Activated naive CD4-positive, alpha-beta T cell treated with anti-CD3 and anti-CD28 coated beads for 36 hours (primary cell): ENCODE results near the gene TSPAN12. TPM values are rescaled to one million over a fixed set of nuclear protein-coding genes. Genes with fewer than 3 reads are reported as not detected.
"Not testable (repeated sequence)": the region's sequence is repeated elsewhere in the genome, so short reads cannot be mapped to it uniquely, and the experiment has no call there.

Source experiments
- CTCF ChIA-PET: fragments of 350-600 bp; sonication (Branson Sonifier 250); formaldehyde crosslinking; loops from one replicate; lab custom pipeline; 2021; ENCODE audit warnings: antibody characterized with exemption; lab: Charles Lee
- DNase-seq: peaks from one replicate; pipeline ENCODE4 v3.0.0-alpha.2; 2020
- H3K27ac Mint-ChIP-seq: one replicate; pipeline ENCODE4 v1.8.0; 2021; ENCODE audit warnings: mild to moderate bottlenecking, mixed read lengths
- H3K27me3 Mint-ChIP-seq: one replicate; pipeline ENCODE4 v1.8.0; 2021; ENCODE audit warnings: low read depth, mixed read lengths
- H3K36me3 Mint-ChIP-seq: one replicate; pipeline ENCODE4 v1.8.0; 2021; ENCODE audit warnings: low read depth, mixed read lengths
- H3K4me1 Mint-ChIP-seq: one replicate; pipeline ENCODE4 v1.8.0; 2021; ENCODE audit warnings: low read depth, mixed read lengths
- H3K4me3 Mint-ChIP-seq: one replicate; pipeline ENCODE4 v1.8.0; 2021; ENCODE audit warnings: mild to moderate bottlenecking, moderate library complexity, mixed read lengths
- H3K9me3 Mint-ChIP-seq: one replicate; pipeline ENCODE4 v1.8.0; 2021; ENCODE audit warnings: mixed read lengths
- intact Hi-C: fragments of 100-400 bp; cut with micrococcal nuclease; formaldehyde crosslinking; loops from one replicate; pipeline ENCODE4 v1.15.1; 2023
- total RNA-seq, 2 experiments: library from RNA; stranded (reverse); gene quantifications; one replicate each; pipeline ENCODE4 v1.2.3, GENCODE V29; 2021

Gene TSPAN12, protein sequence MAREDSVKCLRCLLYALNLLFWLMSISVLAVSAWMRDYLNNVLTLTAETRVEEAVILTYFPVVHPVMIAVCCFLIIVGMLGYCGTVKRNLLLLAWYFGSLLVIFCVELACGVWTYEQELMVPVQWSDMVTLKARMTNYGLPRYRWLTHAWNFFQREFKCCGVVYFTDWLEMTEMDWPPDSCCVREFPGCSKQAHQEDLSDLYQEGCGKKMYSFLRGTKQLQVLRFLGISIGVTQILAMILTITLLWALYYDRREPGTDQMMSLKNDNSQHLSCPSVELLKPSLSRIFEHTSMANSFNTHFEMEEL
- not detected for total RNA-seq

DNA sequence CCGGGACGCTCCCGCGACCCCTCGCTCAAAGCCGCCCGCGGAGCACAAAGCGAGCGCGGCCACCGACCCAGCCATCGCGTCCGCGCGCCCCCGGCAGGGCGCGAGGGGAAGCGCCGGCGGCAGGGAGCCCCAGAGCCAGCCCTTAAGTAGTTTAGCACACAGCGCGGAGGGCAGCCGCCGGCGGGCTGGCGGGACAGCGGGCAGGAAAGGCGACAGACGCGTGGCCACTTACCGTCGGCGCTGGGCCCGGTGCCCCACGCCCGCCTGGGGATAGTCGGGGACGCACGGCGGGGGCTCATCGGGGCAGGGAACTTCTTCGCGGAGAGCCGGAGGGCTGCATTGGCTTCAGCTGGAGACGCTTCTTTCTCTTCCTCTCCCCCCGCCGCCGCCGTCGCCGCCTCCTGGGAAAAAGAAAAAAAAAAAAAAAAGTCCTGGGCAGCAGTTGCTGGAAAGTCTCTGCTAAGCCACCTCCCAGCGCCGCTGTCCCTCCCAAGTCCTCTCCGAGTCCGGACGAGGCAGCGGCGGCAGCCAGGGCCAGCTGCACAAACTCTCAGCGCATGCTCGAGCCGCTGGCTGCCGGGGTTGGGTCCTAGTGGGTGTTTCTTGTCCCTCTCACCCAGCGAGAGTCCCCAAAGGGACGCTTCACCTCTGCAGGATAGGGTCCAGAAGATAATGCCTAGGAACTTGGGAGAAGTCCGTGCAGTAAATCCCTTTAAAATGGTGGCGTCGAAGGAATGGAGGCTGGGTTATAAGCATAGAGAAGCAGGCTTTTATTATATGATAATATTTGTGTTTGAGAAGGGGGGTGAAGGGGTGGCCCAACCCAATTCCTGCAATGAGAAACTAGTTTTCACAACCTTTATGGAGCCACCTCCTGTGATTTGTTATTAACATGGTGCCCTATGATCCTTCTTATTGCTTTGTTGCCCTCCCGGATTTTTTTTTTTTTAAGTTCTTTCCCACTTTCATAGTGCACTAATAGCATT lies at the start of gene TSPAN12:
TSS of gene TSPAN12 (minus strand) at position 557 of the 986 bp plus-strand sequence. CDS start 1,381 bp downstream, outside the sequence.
- Mint-ChIP-seq H3K36me3 (no peaks in the 10 kb centered on the region), H3K27ac (no peak within 1 kb of the TSS), H3K4me3 (peak within 1 kb of the TSS; percentile 79), H3K4me1 (peaks cover 11% of the 10 kb centered on the region), H3K27me3 (peaks cover 56% of the 10 kb centered on the region), H3K9me3 (no peaks in the 10 kb centered on the region)
- intact Hi-C loops, result loop anchor here (1.0 to 5.0 kb wide), 6 partner anchors 52 to 538 kb away; partner anchors contain the start of genes FAM3C and ING3
- peak; percentile 59 for DNase-seq
- CTCF ChIA-PET, result interaction anchor here (0.7 to 0.9 kb wide), 2 partner anchors 60 to 97 kb away, joined by 3 to 6 read pairs; no protein-coding TSS in a partner anchor

DNA sequence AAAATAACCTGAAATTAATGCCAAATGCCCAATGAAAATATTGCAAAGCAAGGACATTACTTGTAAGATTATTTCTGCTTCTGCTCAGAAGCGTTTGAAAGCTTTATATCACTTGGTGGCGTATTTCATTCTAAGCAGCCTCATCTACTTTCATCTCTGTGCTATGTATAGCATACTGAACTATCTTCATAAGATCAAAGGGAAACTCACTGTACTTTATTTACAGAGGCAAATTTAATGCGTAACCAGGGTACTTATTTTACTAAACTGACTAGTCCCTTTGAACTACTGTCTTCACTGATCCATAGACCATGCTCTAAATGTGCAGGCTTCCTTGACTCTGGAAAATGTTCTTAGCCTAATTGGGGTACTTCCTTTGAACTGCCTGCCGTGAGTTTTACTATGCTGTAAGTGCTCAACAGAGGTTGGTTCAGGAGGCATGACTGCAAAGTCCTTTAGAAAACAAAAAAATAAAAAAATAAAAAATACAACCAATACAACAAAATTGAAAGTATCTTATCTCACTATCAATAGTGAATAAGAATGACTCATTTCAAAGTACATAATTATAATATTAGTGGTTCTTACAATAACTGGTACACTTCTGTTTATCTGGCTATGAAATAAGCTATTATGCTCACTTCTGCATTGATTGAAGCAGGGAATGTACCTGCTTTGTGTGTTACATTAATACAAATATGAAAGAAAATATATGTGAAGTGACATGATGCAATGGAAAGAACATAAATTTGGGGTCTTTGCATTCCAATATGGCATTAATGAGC lies 41.0 kb upstream of the TSPAN12 start:
- Mint-ChIP-seq H3K36me3 (peaks cover 6% of the 10 kb centered on the region), H3K27ac (no peak overlapping the region), H3K4me3 (no peak overlapping the region), H3K27me3 (peaks cover 29% of the 10 kb centered on the region), H3K9me3 (peaks cover 12% of the 10 kb centered on the region), H3K4me1 (no peaks in the 10 kb centered on the region)
- CTCF ChIA-PET, result interaction anchor here (1.1 kb wide), 1 partner anchor 14 kb away, joined by 4 read pairs; no protein-coding TSS in a partner anchor
- intact Hi-C loops, result no loop called here
- no peak for DNase-seq

DNA sequence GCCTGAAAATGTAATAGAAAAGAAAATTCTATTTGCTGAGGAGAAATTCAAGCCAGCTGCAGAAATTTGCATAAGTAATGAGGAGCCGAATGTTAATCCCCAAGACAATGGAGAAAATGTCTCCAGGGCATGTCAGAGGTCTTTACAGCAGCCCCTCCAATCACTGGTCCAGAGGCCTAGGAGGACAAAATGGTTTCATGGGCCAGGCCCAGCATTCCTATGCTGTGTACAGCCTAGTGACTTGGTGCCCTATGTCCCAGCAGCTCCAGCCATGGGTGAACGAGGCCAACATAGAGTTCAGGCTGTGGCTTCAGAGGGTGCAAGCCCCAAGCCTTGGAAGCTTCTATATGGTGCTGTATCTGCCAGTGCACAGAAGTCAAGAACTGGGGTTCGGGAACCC lies 37.3 kb upstream of the TSPAN12 start:
- H3K9me3 Mint-ChIP-seq, result peaks cover 19% of the 10 kb centered on the region
- DNase-seq, intact Hi-C loops, H3K36me3 Mint-ChIP-seq, H3K4me3 Mint-ChIP-seq, H3K27me3 Mint-ChIP-seq, H3K4me1 Mint-ChIP-seq, H3K27ac Mint-ChIP-seq: not testable (repeated sequence)
- CTCF ChIA-PET, result interaction anchor here (0.9 kb wide), 1 partner anchor 17 kb away, joined by 3 read pairs; no protein-coding TSS in a partner anchor

DNA sequence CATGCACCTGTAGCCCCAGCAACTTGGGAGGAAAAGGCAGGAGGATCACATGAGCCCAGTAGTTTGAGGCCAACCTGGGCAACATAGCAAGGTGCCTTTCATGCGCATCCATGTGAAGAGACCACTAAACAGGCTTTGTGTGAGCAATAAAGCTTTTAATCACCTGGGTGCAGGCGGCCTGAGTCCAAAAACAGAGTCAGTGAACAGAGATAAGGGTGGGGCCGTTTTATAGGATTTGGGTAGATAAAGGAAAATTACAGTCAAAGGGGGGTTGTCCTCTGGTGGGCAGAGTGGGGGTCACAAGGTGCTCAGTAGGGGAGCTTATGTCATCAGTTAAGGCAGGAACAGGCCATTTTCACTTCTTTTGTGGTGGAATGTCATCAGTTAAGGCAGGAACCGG lies 27.7 kb upstream of the TSPAN12 start:
- H3K36me3 Mint-ChIP-seq, intact Hi-C loops, H3K27ac Mint-ChIP-seq, H3K4me3 Mint-ChIP-seq, DNase-seq, CTCF ChIA-PET, H3K9me3 Mint-ChIP-seq, H3K27me3 Mint-ChIP-seq, H3K4me1 Mint-ChIP-seq: not testable (repeated sequence)

DNA sequence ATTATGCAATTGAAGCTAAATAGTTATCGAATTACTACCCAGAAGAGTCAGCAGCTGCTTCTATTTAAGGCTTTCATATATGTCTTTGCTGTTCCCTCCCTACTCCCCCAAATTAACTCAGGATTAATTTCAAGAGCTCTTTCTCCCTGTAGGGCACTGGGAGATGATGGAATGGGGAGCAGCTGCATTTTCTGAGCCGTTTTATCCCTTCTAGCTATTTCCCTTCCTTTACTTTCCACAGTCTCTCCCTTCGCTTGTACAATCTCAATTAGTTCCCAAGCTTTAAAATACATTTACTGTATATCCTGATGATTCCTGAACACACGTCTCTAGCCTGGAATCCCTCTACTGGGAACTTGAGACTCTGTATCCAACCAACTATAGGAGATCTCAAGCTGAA lies 19.8 kb upstream of the TSPAN12 start:
- H3K9me3 Mint-ChIP-seq, result no peaks in the 10 kb centered on the region
- CTCF ChIA-PET, result interaction anchor here (1.3 kb wide), 2 partner anchors 15 to 18 kb away, joined by 3 read pairs; no protein-coding TSS in a partner anchor
- no peaks in the 10 kb centered on the region for H3K36me3 Mint-ChIP-seq
- peaks cover 13% of the 10 kb centered on the region for H3K27me3 Mint-ChIP-seq
- H3K4me1 Mint-ChIP-seq, result no peaks in the 10 kb centered on the region
- DNase-seq, result no peak
- no peak overlapping the region for H3K4me3 Mint-ChIP-seq
- no peak overlapping the region for H3K27ac Mint-ChIP-seq
- intact Hi-C loops, result no loop called here

DNA sequence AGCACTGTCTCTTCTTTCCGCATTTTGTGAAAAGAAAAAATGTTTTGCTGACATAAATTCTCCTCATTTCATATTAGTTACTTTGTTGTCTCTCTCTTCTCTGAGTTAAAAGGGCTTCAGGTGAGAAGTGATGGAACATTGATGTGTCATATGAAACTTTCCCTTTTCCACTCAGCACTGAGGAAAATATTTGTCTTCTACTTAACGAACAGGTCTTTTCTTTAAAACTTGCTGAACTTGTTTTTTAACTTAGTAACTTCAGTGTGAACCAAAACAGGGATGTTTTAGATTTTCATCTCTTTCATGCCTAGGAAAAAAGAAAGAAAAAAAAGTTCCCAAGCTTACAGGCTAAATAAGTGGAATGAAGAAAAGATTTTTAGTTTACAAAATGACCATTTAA lies 19.0 kb upstream of the TSPAN12 start:
- Mint-ChIP-seq H3K27me3 (peaks cover 13% of the 10 kb centered on the region), H3K4me3 (no peak overlapping the region), H3K36me3 (no peaks in the 10 kb centered on the region), H3K27ac (no peak overlapping the region), H3K4me1 (no peaks in the 10 kb centered on the region), H3K9me3 (no peaks in the 10 kb centered on the region)
- no peak for DNase-seq
- CTCF ChIA-PET, result interaction anchor here (1.3 kb wide), 1 partner anchor 14 kb away, joined by 3 read pairs; no protein-coding TSS in a partner anchor
- intact Hi-C loops, result no loop called here

DNA sequence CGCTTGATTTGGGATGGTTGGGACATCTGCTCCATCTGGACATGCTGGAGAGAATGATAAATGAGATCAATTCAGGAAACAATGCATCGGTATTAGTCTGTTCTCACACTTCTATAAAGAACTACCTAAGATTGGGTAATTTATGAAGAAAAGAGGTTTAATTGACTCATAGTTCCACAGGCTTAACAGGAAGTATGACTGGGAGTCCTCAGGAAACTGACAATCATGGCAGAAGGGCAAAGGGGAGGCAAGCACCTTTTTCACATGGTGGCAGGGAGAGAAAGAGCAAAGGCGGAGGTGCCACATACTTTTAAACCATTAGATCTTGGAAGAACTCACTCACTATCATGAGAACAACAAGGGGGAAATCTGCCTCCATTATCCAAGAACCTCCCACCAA lies 16.8 kb upstream of the TSPAN12 start:
- no peak for DNase-seq
- H3K4me3 Mint-ChIP-seq, result no peak overlapping the region
- no peak overlapping the region for H3K27ac Mint-ChIP-seq
- intact Hi-C loops, result no loop called here
- no peaks in the 10 kb centered on the region for H3K36me3 Mint-ChIP-seq
- H3K4me1 Mint-ChIP-seq, result no peaks in the 10 kb centered on the region
- CTCF ChIA-PET, result no interaction called here
- H3K27me3 Mint-ChIP-seq, result peaks cover 10% of the 10 kb centered on the region
- no peaks in the 10 kb centered on the region for H3K9me3 Mint-ChIP-seq

DNA sequence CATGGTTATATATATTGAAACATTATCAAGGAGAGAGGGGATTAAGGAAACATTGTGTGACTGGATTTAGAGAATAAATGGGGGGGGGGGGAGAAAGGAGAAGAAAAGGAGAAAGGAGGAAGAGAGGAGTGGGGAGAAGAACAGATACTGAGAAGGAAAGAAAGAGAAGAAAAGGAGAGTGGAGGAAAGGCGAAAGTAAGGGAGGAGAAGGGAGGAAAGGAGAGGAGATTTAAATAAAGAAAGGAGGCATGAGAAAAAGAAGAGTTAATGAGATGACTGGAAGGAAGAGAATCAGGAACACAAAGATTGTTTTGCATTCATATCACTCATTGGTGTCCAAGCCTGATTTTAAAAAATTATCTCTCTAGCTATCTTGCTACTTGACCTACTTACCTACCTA lies 16.1 kb upstream of the TSPAN12 start:
- CTCF ChIA-PET, result interaction anchor here (0.7 kb wide), 1 partner anchor 75 kb away, joined by 3 read pairs; no protein-coding TSS in a partner anchor
- Mint-ChIP-seq H3K9me3 (no peaks in the 10 kb centered on the region), H3K4me1 (no peaks in the 10 kb centered on the region), H3K27ac (no peak overlapping the region), H3K36me3 (no peaks in the 10 kb centered on the region), H3K27me3 (peaks cover 10% of the 10 kb centered on the region), H3K4me3 (no peak overlapping the region)
- intact Hi-C loops, result no loop called here
- DNase-seq, result no peak

DNA sequence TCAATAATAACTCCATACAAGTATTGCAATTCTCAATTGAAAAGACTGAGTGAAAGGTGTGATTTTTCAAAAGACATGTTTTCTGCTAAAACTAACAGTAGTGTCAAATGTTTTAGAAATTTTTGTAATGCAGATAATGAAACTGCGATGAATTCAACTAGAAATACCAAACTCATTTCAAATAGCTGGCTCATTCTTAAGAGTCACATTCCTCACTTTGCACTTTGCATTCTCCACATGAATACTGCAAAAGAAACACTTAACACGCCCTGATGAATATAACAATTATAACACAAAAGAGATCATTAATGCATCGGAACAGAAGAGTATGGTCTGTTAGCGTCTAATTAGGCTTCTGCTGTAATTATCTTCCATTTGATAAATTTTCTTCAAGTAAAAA lies 15.5 kb upstream of the TSPAN12 start:
- DNase-seq, result no peak
- Mint-ChIP-seq H3K36me3 (no peaks in the 10 kb centered on the region), H3K27me3 (peaks cover 10% of the 10 kb centered on the region), H3K4me1 (no peaks in the 10 kb centered on the region), H3K9me3 (no peaks in the 10 kb centered on the region), H3K4me3 (no peak overlapping the region), H3K27ac (no peak overlapping the region)
- intact Hi-C loops, result no loop called here
- CTCF ChIA-PET, result no interaction called here

DNA sequence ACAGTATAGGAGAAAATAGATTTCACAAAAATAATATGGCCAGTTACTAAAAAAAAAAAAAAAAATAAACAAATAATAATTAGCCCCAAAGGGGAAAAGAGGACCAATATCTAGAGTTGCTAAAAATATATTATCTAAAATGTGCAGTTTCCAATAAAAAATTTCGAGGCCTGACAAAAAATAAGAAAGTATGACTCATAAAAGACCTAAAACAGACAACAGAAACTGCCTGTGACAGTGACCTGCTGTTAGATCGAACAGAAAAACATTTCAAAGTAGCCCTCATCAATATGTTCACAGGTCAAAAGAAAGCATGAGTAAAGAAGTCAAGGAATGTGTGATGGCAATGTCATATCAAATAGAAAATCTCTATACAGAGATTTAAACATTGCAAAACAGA lies 11.8 kb upstream of the TSPAN12 start:
- H3K4me3 Mint-ChIP-seq, result no peak overlapping the region
- CTCF ChIA-PET, result no interaction called here
- H3K27ac Mint-ChIP-seq, result no peak overlapping the region
- no peaks in the 10 kb centered on the region for H3K36me3 Mint-ChIP-seq
- H3K9me3 Mint-ChIP-seq, result no peaks in the 10 kb centered on the region
- intact Hi-C loops, result no loop called here
- DNase-seq, result no peak
- H3K4me1 Mint-ChIP-seq, result no peaks in the 10 kb centered on the region
- peaks cover 11% of the 10 kb centered on the region for H3K27me3 Mint-ChIP-seq

DNA sequence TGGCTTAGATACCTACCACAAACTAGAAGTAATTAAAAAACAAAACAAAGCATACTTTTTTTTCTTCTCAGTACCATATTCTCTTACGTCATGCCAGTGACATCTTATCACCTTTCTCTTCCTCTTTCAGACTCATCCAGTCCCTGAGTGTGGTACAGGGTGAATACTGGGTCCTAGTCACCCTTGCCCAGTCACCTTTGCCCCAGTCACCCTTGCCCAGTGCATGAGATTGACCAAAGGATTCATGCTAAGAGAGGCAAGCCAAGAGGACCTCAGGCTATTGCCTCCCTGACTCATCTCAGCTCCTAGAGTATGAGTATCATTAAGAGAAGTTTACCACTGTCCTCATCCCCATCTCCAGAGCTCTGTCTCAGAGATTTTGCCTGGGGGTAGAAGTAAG lies 10.0 kb upstream of the TSPAN12 start:
- no peak for DNase-seq
- no peaks in the 10 kb centered on the region for H3K36me3 Mint-ChIP-seq
- H3K9me3 Mint-ChIP-seq, result no peaks in the 10 kb centered on the region
- intact Hi-C loops, result no loop called here
- H3K27me3 Mint-ChIP-seq, result peaks cover 20% of the 10 kb centered on the region
- CTCF ChIA-PET, result interaction anchor here (1.0 to 1.6 kb wide), 2 partner anchors 21 to 76 kb away, joined by 3 to 5 read pairs; no protein-coding TSS in a partner anchor
- no peaks in the 10 kb centered on the region for H3K4me1 Mint-ChIP-seq
- no peak overlapping the region for H3K4me3 Mint-ChIP-seq
- H3K27ac Mint-ChIP-seq, result no peak overlapping the region
